ENCODE measurements around the gene SYNPO.

DNA sequence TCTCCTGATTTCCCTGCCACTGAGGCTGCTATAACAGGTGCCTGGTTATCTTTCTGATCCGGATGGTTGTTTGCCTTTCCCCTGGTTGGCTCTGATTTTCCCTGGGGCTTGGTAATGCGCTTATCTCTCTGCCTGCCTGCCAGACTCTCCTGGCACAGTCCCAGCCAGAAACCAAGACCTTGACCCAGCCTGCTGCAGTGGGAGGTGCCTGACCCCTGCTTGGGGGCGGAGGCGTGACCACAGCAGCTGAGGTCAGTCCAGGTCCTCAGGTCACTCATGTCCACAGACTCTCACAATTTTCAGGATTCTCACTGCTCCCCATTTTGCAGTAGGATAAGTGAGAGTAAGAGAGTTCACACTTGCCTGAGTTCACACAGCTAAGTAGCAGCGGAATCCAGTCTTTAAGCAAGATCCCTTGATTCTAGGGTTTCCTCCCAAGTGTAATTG lies 24.4 kb upstream of the SYNPO start:
- TF ChIP-seq BHLHE40 (IDR thresholded peaks at IDR 0.05; ENCODE audit: borderline replicate concordance) (no peak), FOXA1 (IDR thresholded peaks at IDR 0.05) (no peak), TARDBP (IDR thresholded peaks at IDR 0.05) (no peak), ZNF384 (IDR thresholded peaks at IDR 0.05) (no peak), FOXM1 (IDR thresholded peaks at IDR 0.05; ENCODE audit: borderline replicate concordance) (no peak), NFRKB (IDR thresholded peaks at IDR 0.05) (no peak), SP1 (IDR thresholded peaks at IDR 0.05) (no peak)
- TF ChIP-seq, protein P1, sequence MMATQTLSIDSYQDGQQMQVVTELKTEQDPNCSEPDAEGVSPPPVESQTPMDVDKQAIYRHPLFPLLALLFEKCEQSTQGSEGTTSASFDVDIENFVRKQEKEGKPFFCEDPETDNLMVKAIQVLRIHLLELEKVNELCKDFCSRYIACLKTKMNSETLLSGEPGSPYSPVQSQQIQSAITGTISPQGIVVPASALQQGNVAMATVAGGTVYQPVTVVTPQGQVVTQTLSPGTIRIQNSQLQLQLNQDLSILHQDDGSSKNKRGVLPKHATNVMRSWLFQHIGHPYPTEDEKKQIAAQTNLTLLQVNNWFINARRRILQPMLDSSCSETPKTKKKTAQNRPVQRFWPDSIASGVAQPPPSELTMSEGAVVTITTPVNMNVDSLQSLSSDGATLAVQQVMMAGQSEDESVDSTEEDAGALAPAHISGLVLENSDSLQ (IDR thresholded peaks at IDR 0.05), result no peak
